Posterior vena cava (tissue), 2 donors: Measurements from ENCODE around the gene CLCN2. TPM values are rescaled to one million over a fixed set of nuclear protein-coding genes. Genes with fewer than 3 reads are reported as not detected.
A peak's percentile ranks its signal among the peaks of the same experiment; 100 is the strongest.

Experiments
- DNase-seq: peaks from one replicate; pipeline ENCODE4 v3.0.0-alpha.2; 2020; ENCODE audit warnings: low spot score
- intact Hi-C, 2 donors: fragments of 100-400 bp; cut with DNase I; formaldehyde crosslinking; loops; one replicate each; pipeline versions ENCODE4 v1.14.1 to v1.14.2; 2022 to 2023
- total RNA-seq, 2 donors: library from RNA; stranded (reverse); fragmentation: NEBNext Ultra II Directional; extraction: Animal tissue kit (Norgen Biotek cat#: 25700); gene quantifications; one replicate each; pipeline ENCODE4 v1.2.1, GENCODE V29; 2021
- donor health status: DM: yes; HTN: yes; CAD: no.
- donor health status: DM: yes; HTN: yes; CAD: no.

Gene CLCN2
- total RNA-seq, 2 donors from 2014 or later, result 3.7 to 4.0 TPM

- intact Hi-C loops, result loop anchor here in 1 of 2 donors (10.0 kb wide), 1 partner anchor 130 kb away; the partner anchor contains the start of gene ABCF3
- DNase-seq, result peak; percentile 96
These were observed 46.5 kb downstream of the CLCN2 start for GRCh38 chr3:184314700-184315542.

- peak; percentile 98 for DNase-seq
- intact Hi-C loops, result loop anchor here in 1 of 2 donors (10.0 kb wide), 1 partner anchor 130 kb away; the partner anchor contains the start of gene ABCF3
These were observed 47.1 kb downstream of the CLCN2 start, which contains the start of gene EIF4G1 for GRCh38 chr3:184314363-184314699. Gene EIF4G1 (plus strand): TSS chr3:184314606. CDS start chr3:184315797, 1,191 bp downstream.

GRCh38 chr3:184311633-184312032 is 49.8 kb downstream of the CLCN2 start:
- no peak for DNase-seq
- intact Hi-C loops, result loop anchor here in 1 of 2 donors (10.0 kb wide), 1 partner anchor 127 kb away; the partner anchor contains the start of gene ABCF3

GRCh38 chr3:184308744-184309143 is 52.7 kb downstream of the CLCN2 start:
- DNase-seq, result peak; percentile 32
- intact Hi-C loops, result loop anchor here in 1 of 2 donors (5.0 kb wide), 1 partner anchor 39 kb away; no protein-coding TSS in a partner anchor

DNA sequence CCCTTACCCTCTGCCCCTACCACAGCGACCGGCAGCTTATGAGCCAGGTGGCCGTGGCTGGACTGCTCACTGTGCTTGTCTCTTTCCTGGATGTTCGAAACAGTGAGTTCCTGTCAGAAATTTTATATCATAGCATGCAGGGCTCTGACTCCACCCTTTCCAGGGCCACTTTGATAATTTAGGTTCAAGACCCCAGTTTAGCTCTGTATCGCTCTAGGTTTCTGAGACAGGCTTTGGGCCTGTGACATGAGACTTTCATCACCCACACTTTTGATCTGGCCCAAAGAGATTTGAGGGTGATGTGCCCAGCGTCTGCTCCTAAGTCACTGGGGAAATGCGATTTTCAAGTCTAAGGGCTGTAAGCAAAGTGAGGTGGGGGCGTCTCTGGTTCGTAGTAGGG is 53.5 kb downstream of the CLCN2 start:
- DNase-seq, result peak; percentile 19
- intact Hi-C loops, result loop anchor here in 1 of 2 donors (5.0 kb wide), 1 partner anchor 39 kb away; no protein-coding TSS in a partner anchor

DNA sequence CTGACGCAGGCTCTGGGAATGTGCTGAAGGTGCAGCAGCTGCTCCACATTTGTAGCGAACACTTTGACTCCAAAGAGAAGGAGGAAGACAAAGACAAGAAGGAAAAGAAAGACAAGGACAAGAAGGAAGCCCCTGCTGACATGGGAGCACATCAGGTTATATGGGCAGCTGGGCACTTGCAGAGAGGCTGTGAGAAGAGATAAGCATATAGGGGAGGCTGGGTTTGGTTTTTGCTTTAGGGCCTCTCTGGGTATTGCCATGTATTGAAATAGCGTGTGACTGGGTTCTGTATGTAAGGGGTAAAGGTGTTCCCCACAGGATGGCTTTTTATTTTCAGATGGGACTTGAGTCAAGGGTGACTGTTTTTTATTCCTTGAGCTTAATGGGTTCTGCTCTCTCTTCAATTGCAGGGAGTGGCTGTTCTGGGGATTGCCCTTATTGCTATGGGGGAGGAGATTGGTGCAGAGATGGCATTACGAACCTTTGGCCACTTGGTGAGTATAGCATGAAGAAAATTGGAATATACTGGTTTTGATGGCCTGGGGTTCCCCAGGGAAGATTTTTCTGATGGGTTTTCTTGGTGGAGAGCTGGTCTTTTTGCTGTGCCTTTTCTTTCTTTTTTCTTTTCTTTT is 54.9 kb downstream of the CLCN2 start:
- intact Hi-C loops, result loop anchor here in 1 of 2 donors (5.0 kb wide), 1 partner anchor 41 kb away; no protein-coding TSS in a partner anchor
- DNase-seq, result no peak

GRCh38 chr3:184305577-184305976 is 55.8 kb downstream of the CLCN2 start:
- DNase-seq, result no peak
- intact Hi-C loops, result loop anchor here in 1 of 2 donors (5.0 kb wide), 1 partner anchor 42 kb away; no protein-coding TSS in a partner anchor

GRCh38 chr3:184300378-184300720 is 61.1 kb downstream of the CLCN2 start:
- intact Hi-C loops, result no loop called here
- no peak for DNase-seq

DNA sequence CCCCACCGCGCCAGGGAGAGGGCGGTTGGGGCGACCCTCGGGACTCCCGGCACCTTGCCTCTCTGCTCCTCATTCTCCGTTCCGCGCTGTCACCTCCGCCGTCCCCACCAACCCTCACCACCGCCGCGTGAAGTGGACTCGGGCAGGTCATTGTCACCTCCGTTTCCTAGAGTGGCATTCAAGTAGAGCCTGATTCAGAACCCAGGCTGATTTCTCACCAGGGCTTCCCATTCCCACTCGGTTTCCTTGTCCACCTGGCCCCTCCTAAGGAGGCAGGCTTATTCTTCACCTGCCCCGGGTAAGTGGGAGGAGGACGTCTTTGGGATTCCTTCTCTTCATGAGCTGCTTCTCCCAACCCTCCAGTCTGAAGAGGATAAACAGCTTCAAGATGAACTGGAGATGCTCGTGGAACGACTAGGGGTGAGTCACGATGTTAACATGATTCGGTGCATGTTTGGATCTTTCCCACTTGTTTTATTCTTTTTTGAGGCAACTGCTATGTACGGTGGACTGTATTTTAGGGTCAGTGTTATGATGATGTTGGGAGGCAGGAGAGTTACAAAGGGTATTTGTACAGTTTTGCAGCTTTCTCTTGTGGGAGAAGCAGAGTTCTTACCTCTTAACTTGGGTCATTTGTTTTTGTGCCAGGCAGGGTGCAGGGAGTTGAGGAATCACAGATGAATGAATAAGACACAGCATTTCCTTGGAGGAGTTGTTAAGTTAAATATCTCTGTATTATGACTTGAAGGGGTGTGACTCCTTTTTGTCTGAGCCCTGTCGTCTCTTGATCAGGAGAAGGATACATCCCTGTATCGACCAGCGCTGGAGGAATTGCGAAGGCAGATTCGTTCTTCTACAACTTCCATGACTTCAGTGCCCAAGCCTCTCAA is 61.7 kb downstream of the CLCN2 start:
- intact Hi-C loops, result no loop called here
- no peak for DNase-seq

DNA sequence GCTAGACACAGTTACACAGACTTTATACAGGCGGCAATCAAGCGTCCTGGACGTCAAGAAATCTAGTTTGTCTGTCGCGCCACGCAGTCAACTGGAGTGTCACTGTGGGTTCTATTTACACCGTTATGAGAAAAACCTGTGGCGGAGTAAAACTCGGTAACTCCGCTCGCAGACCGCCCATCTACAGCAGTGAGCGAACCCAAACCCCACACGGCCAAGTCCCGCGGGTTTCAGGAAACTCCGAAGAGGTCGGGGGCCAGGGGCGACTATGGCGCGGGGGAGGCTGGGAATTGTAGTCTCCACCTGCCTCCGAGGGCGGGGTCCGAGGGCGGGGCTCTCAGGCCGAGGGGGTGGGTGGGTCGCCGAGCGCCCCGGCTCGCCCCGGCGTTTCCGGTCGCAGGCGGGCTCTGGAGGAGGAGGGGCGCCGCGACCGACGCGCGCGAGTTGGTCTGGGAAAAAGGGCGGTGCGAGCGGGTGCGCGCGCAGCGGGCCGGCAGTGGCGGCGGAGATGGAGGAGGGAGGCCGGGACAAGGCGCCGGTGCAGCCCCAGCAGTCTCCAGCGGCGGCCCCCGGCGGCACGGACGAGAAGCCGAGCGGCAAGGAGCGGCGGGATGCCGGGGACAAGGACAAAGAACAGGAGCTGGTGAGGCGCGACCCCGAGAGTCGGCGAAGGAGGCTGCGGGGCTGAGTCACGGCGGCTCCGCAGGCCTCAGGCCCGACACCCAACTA is 62.5 kb downstream of the CLCN2 start, which contains the start of gene PSMD2:
PSMD2 (plus strand) TSS at position 483 of the 729 bp plus-strand sequence; CDS start at position 509, 26 bp downstream.
- intact Hi-C loops, result no loop called here
- peak; percentile 99 for DNase-seq

- DNase-seq, result peak; percentile 65
- intact Hi-C loops, result no loop called here
These were observed 64.8 kb downstream of the CLCN2 start for GRCh38 chr3:184296616-184297015.

Other genes with a start within 250 kb of the CLCN2 start
- 10 to 100 TPM; 23.3 to 26.4 TPM for gene EIF2B5, start 226.2 kb downstream of the CLCN2 start, total RNA-seq
- 10 to 100 TPM; 67.3 to 70.7 TPM for gene DVL3, start 206.2 kb downstream of the CLCN2 start, total RNA-seq
- 100 to 1,000 TPM; 324 to 365 TPM for gene AP2M1, start 186.8 kb downstream of the CLCN2 start, total RNA-seq
- gene ABCF3, start 175.4 kb downstream of the CLCN2 start, total RNA-seq, result 10 to 100 TPM; 38.9 to 48.8 TPM
- under 1 TPM in 1 of 2 donors, not detected in 1; 0.38 TPM for gene VWA5B2, start 132.0 kb downstream of the CLCN2 start, total RNA-seq
- gene ALG3, start 112.6 kb downstream of the CLCN2 start, total RNA-seq, result 10 to 100 TPM; 26.8 to 28.6 TPM
- gene EEF1AKMT4, start 111.9 kb downstream of the CLCN2 start, total RNA-seq, result 1 to 10 TPM; 1.3 to 2.5 TPM
- under 1 TPM in 1 of 2 donors, not detected in 1; 0.24 TPM for gene CAMK2N2, start 100.1 kb downstream of the CLCN2 start, total RNA-seq
- not detected for gene ECE2, start 85.6 kb downstream of the CLCN2 start, total RNA-seq
- gene PSMD2, start 62.4 kb downstream of the CLCN2 start, total RNA-seq, result 100 to 1,000 TPM; 128 to 163 TPM
- gene EIF4G1, start 47.0 kb downstream of the CLCN2 start, total RNA-seq, result 100 to 1,000 TPM; 273 to 325 TPM
- gene FAM131A, start 24.0 kb downstream of the CLCN2 start, total RNA-seq, result 10 to 100 TPM; 30.4 to 37.4 TPM
- 10 to 100 TPM; 39.1 to 42.7 TPM for gene POLR2H, start 105 bp upstream of the CLCN2 start, total RNA-seq
- 1 to 10 TPM in 1 of 2 donors, under 1 TPM in 1; 0.71 to 1.1 TPM for gene THPO, start 16.6 kb upstream of the CLCN2 start, total RNA-seq
- 10 to 100 TPM; 18.6 to 32.6 TPM for gene CHRD, start 18.4 kb upstream of the CLCN2 start, total RNA-seq
- 10 to 100 TPM in 1 of 2 donors, 1 to 10 TPM in 1; 6.9 to 10.8 TPM for gene EPHB3, start 200.2 kb upstream of the CLCN2 start, total RNA-seq